ENCODE data around the gene SYNE1. TPM values are rescaled to one million over a fixed set of nuclear protein-coding genes. Genes with fewer than 3 reads are reported as not detected.

Gene SYNE1
- total and polyA plus RNA-seq, 11 donors, result 25.0 to 178 (median 112) TPM

- no peaks in the 10 kb centered on the region for H3K27me3 ChIP-seq
- H3K27ac ChIP-seq, result peak overlapping the region in 2 of 12 donors; percentile 13 to 22
- no peaks in the 10 kb centered on the region for H3K9me3 ChIP-seq
- WGBS, 4 donors, result 56 to 71% (median 65%) methylated on average over 4 of the region's 4 CpGs
- ATAC-seq (peak; percentile 22 to 55 (median 39)), DNase-seq (peak in 1 of 5 donors; percentile 32)
- no peaks in the 10 kb centered on the region for H3K36me3 ChIP-seq
- peaks cover 0 to 40% (median 10%) of the 10 kb centered on the region in 12 donors for H3K4me1 ChIP-seq
- TF ChIP-seq CTCF (IDR thresholded peaks at IDR 0.05) (no peak), POLR2A (IDR thresholded peaks at IDR 0.05) (no peak)
- intact Hi-C loops (cut with DNase I), result no loop called here
- no peak overlapping the region for H3K4me3 ChIP-seq
Measured at GRCh38 chr6:152091851-152092341, 545.3 kb downstream of the SYNE1 start.

DNA sequence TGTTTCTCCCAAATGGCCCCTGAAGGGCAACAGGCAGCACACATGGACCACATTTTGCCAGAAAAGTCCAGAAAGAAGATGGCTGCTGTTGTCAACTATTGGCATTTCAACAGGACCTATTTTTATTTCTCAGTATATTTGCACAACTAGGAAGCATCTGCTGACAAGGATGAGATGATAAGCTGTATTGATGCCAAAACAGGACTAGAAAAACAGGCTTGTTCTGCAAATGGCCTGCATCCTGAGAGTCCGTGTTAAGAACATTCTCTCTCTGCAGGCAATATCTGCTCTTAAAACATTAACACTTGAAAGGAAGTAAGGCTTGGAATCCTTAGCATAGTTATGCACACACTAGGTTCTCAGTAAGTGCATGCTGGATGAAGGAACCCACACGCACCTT lies 546.0 kb downstream of the SYNE1 start:
- Histone ChIP-seq H3K27me3 (no peaks in the 10 kb centered on the region), H3K9me3 (no peaks in the 10 kb centered on the region), H3K27ac (peak overlapping the region in 1 of 12 donors; percentile 3), H3K36me3 (no peaks in the 10 kb centered on the region), H3K4me1 (peaks cover 0 to 37% (median 10%) of the 10 kb centered on the region in 12 donors), H3K4me3 (no peak overlapping the region)
- WGBS, 4 donors, result 29 to 51% (median 36%) methylated on average over 2 of the region's 2 CpGs
- intact Hi-C loops (cut with DNase I), result no loop called here
- TF ChIP-seq CTCF (IDR thresholded peaks at IDR 0.05) (no peak), POLR2A (IDR thresholded peaks at IDR 0.05) (no peak)
- DNase-seq (no peak), ATAC-seq (no peak)

- intact Hi-C loops (cut with DNase I), result no loop called here
- TF ChIP-seq CTCF (IDR thresholded peaks at IDR 0.05) (no peak), POLR2A (IDR thresholded peaks at IDR 0.05) (no peak)
- ATAC-seq (peak in 2 of 4 donors; percentile 45 to 64), DNase-seq (peak in 2 of 5 donors; percentile 36 to 45)
- H3K36me3 ChIP-seq, result no peaks in the 10 kb centered on the region
- H3K27me3 ChIP-seq, result no peaks in the 10 kb centered on the region
- H3K27ac ChIP-seq, result peak overlapping the region in 1 of 12 donors; percentile 8
- H3K9me3 ChIP-seq, result no peaks in the 10 kb centered on the region
- H3K4me3 ChIP-seq, result no peak overlapping the region
- 82 to 89% (median 87%) methylated on average over 7 of the region's 7 CpGs for WGBS, 4 donors
- peaks cover 0 to 36% (median 10%) of the 10 kb centered on the region in 12 donors for H3K4me1 ChIP-seq
Measured at GRCh38 chr6:152089992-152090391, 547.2 kb downstream of the SYNE1 start.

DNA sequence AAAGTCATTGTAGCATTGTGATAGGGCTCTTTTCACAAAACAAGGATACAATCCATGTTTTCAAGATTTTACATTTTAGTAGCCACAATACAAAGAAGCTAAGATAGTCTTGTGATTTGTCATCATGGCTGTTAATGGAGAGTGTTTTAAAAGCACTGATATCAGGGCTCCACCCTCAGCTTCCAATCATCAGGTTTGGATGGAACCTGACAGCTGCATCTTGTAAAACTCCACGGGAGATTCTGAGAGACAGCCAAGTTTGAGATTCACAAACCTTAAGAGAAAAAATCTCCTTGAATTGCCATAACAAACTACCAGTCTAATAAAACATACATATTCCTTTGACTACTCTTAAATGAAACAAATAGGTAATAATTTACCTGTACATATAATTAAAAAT lies 549.5 kb downstream of the SYNE1 start:
- Histone ChIP-seq H3K27ac (no peak overlapping the region), H3K36me3 (no peaks in the 10 kb centered on the region), H3K4me1 (peaks cover 0 to 28% (median 8%) of the 10 kb centered on the region in 12 donors), H3K9me3 (peaks cover 0 to 11% (median 0%) of the 10 kb centered on the region in 12 donors), H3K27me3 (no peaks in the 10 kb centered on the region), H3K4me3 (no peak overlapping the region)
- intact Hi-C loops (cut with DNase I), result no loop called here
- no peak for TF ChIP-seq CTCF (IDR thresholded peaks at IDR 0.05)
- no peak for TF ChIP-seq POLR2A (IDR thresholded peaks at IDR 0.05)
- DNase-seq (no peak), ATAC-seq (no peak)
- WGBS, 4 donors, result 26 to 40% (median 33%) methylated on average over 1 of the region's 1 CpG

All from heart left ventricle (tissue), 16 donors.